Suprapubic skin (tissue), 4 donors: ENCODE results near the gene TMEM63B. TPM values are rescaled to one million over a fixed set of nuclear protein-coding genes. Genes with fewer than 3 reads are reported as not detected.

Experiments used
- DNase-seq, 2 donors: peaks; one replicate each; pipeline ENCODE4 v3.0.0-alpha.2; 2019; ENCODE audit warnings: low spot score in 2 of 2
- H3K27ac ChIP-seq: fragments of 200-600 bp; sonication (generic); one replicate; pipeline ENCODE4 v1.5.1; 2019
- H3K27me3 ChIP-seq: fragments of 200-600 bp; sonication (generic); one replicate; pipeline ENCODE4 v1.5.1; 2019
- H3K36me3 ChIP-seq: fragments of 200-600 bp; sonication (generic); one replicate; pipeline ENCODE4 v1.5.1; 2019
- H3K4me1 ChIP-seq: fragments of 200-600 bp; sonication (generic); one replicate; pipeline ENCODE4 v1.5.1; 2019
- H3K4me3 ChIP-seq: fragments of 200-600 bp; sonication (generic); one replicate; pipeline ENCODE4 v1.5.1; 2019; ENCODE audit warnings: mild to moderate bottlenecking
- H3K9me3 ChIP-seq: fragments of 200-600 bp; sonication (generic); one replicate; pipeline ENCODE4 v1.5.1; 2019
- CTCF ChIP-seq, 2 donors: fragments of 200-600 bp in 1 of 2; fragments of 450-650 bp in 1 of 2; sonication (generic) in 1 of 2; IDR thresholded peaks; one replicate each; pipeline ENCODE4 v1.5.1; 2016 to 2019; ENCODE audit warnings: antibody characterized with exemption in 2 of 2, mild to moderate bottlenecking in 1 of 2, moderate library complexity in 1 of 2
- EP300 ChIP-seq: sonication (generic); formaldehyde crosslinking; IDR thresholded peaks from one replicate; pipeline ENCODE4 v1.6.1; 2017; ENCODE audit warnings: antibody characterized with exemption
- POLR2A ChIP-seq, 2 donors: fragments of 450-650 bp; IDR thresholded peaks; one replicate each; pipeline ENCODE4 v1.6.1; 2017; ENCODE audit warnings: antibody characterized with exemption in 2 of 2, mild to moderate bottlenecking in 2 of 2, moderate library complexity in 2 of 2
- POLR2AphosphoS5 ChIP-seq, 3 donors: sonication (generic); formaldehyde crosslinking; IDR thresholded peaks; one replicate each; pipeline ENCODE4 v1.6.1; 2017; ENCODE audit warnings: antibody characterized with exemption in 3 of 3
- WGBS: methylation state at CpG from one replicate; pipeline ENCODE4 v1.1.5; 2018; 5-methylcytosine and 5-hydroxymethylcytosine counted together
- total RNA-seq, 4 donors: library from RNA; depleted of rRNA; stranded (reverse); fragments of >200 nt; gene quantifications; one replicate each; pipeline ENCODE4 v1.1.0, GENCODE V29; 2016

The TMEM63B gene
- total RNA-seq, 4 donors from 2014 or later = 71.5 to 89.0 (median 84.5) TPM

DNA sequence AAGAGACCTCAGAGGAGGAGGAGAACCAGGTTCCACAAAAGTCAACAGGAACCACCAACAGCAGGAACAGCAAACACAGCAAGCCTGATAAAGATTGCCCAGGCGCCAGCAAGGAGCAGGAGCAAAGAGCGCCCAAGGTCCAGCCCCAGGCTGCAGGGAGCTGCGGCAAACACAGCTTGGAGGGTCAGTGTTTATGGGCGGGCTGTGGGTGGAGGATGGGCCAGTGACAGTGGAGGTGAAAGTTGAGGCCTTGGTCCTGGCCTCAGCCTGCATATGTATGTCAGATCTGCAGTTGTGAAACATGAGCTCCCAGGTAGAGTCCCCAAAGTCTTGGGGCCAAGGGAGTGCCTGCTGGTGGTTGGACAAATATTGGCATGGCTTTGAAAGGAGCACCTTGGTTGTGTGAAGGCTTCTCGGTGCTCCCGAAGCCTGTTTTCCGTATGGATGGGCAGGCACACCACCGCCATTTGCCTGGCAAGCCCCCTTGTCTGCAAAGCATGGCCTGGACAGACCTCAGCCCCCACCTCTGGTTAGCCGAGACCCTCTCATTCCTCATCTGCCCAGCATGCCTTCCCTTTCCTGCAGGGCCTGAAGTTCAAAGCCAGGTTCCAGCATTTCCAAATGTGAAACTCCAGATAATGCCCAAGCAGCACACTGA, 29.3 kb downstream of the TMEM63B start:
- no peak for DNase-seq
- H3K27me3 ChIP-seq = no peaks in the 10 kb centered on the region
- no peak for TF ChIP-seq POLR2AphosphoS5 (IDR thresholded peaks at IDR 0.05)
- no peak for TF ChIP-seq CTCF (IDR thresholded peaks at IDR 0.05)
- TF ChIP-seq POLR2A (IDR thresholded peaks at IDR 0.05) = no peak
- no peak for TF ChIP-seq EP300
- no peak overlapping the region for H3K4me3 ChIP-seq
- peaks cover 2% of the 10 kb centered on the region for H3K4me1 ChIP-seq
- 74% methylated on average over 9 of the region's 9 CpGs for WGBS
- peaks cover 14% of the 10 kb centered on the region for H3K36me3 ChIP-seq
- H3K9me3 ChIP-seq = no peaks in the 10 kb centered on the region
- H3K27ac ChIP-seq = no peak overlapping the region

GRCh38 chr6:44157152-44157521, 29.8 kb downstream of the TMEM63B start:
- H3K27me3 ChIP-seq = no peaks in the 10 kb centered on the region
- TF ChIP-seq POLR2AphosphoS5 (IDR thresholded peaks at IDR 0.05) (no peak), CTCF (IDR thresholded peaks at IDR 0.05) (no peak), EP300 (no peak), POLR2A (IDR thresholded peaks at IDR 0.05) (no peak)
- 87% methylated on average over 11 of the region's 11 CpGs for WGBS
- H3K27ac ChIP-seq = no peak overlapping the region
- H3K4me1 ChIP-seq = no peaks in the 10 kb centered on the region
- H3K4me3 ChIP-seq = no peak overlapping the region
- peaks cover 14% of the 10 kb centered on the region for H3K36me3 ChIP-seq
- DNase-seq = no peak
- no peaks in the 10 kb centered on the region for H3K9me3 ChIP-seq

DNA sequence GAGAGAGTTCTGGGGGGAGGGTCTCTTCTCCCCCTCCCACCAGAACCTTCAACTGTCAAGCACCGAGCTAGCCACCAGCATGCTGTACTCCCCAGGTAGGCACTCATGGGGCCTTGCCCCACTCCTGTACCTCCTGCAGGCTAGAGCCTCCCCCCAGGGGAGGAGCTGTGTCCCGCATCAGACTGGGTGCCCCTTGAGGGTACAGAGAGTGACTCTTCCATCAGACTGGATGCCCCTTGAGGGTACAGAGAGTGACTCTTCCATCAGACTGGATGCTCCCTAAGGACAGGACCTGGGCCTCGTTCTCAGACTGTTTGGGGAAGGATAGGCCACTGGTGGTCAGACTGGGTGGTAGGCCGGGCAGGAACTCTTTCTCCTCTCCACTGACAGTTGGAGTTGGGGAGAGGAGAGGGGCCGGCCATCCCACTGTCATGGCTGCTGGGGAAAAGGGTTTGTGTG, 31.4 kb downstream of the TMEM63B start, which contains the start of gene CAPN11:
TSS of gene CAPN11 (plus strand) at position 51 of the 459 bp plus-strand sequence. CDS start at position 80, 29 bp downstream.
- Histone ChIP-seq H3K4me3 (no peak within 1 kb of the TSS), H3K27ac (no peak within 1 kb of the TSS), H3K9me3 (no peaks in the 10 kb centered on the region), H3K27me3 (no peaks in the 10 kb centered on the region), H3K4me1 (no peaks in the 10 kb centered on the region), H3K36me3 (peaks cover 7% of the 10 kb centered on the region)
- WGBS = 96% methylated on average over 4 of the region's 5 CpGs
- TF ChIP-seq POLR2A (IDR thresholded peaks at IDR 0.05) (no peak), POLR2AphosphoS5 (IDR thresholded peaks at IDR 0.05) (no peak)
- no peak for DNase-seq

GRCh38 chr6:44161997-44162338, 34.6 kb downstream of the TMEM63B start:
- no peak for DNase-seq
- Histone ChIP-seq H3K9me3 (no peaks in the 10 kb centered on the region), H3K27me3 (no peaks in the 10 kb centered on the region), H3K4me3 (no peak overlapping the region), H3K27ac (no peak overlapping the region), H3K4me1 (no peaks in the 10 kb centered on the region), H3K36me3 (no peaks in the 10 kb centered on the region)
- WGBS = 75% methylated on average over 8 of the region's 8 CpGs
- TF ChIP-seq POLR2A (IDR thresholded peaks at IDR 0.05) (no peak), EP300 (no peak), POLR2AphosphoS5 (IDR thresholded peaks at IDR 0.05) (no peak), CTCF (IDR thresholded peaks at IDR 0.05) (no peak)

- Histone ChIP-seq H3K4me1 (no peaks in the 10 kb centered on the region), H3K9me3 (no peaks in the 10 kb centered on the region), H3K36me3 (no peaks in the 10 kb centered on the region), H3K27me3 (no peaks in the 10 kb centered on the region), H3K4me3 (no peak overlapping the region), H3K27ac (no peak overlapping the region)
- 88% methylated on average over 8 of the region's 8 CpGs for WGBS
- TF ChIP-seq CTCF (IDR thresholded peaks at IDR 0.05) = no peak
- no peak for DNase-seq
These were observed 35.7 kb downstream of the TMEM63B start for GRCh38 chr6:44162876-44163625.
